Activated CD8-positive, alpha-beta memory T cell treated with anti-CD3 and anti-CD28 coated beads, Interleukin-2, amount 10 ng/mL, durations not matched to agents 7 days and 5 days (primary cell): ENCODE measurements around the gene NECTIN2. TPM values are rescaled to one million over a fixed set of nuclear protein-coding genes. Genes with fewer than 3 reads are reported as not detected.
"Not testable (repeated sequence)": the region's sequence is repeated elsewhere in the genome, so short reads cannot be mapped to it uniquely, and the experiment has no call there.

Experiments used
- ATAC-seq: fragments of 150-1000 bp; cut with Tn5 transposase; one replicate; pipeline ENCODE4 v1.10.0; 2021; ENCODE audit warnings: moderate library complexity
- CTCF ChIA-PET: fragments of 350-600 bp; sonication (Branson Sonifier 250); formaldehyde crosslinking; loops from one replicate; lab custom pipeline; 2021; ENCODE audit warnings: antibody characterized with exemption; lab: Charles Lee
- DNase-seq: peaks from one replicate; pipeline ENCODE4 v3.0.0-alpha.2; 2020
- H3K27ac Mint-ChIP-seq: one replicate; pipeline ENCODE4 v1.8.0; 2021; ENCODE audit warnings: mild to moderate bottlenecking, mixed read lengths
- H3K27me3 Mint-ChIP-seq: one replicate; pipeline ENCODE4 v1.8.0; 2021; ENCODE audit warnings: mixed read lengths
- H3K36me3 Mint-ChIP-seq: one replicate; pipeline ENCODE4 v1.8.0; 2021; ENCODE audit warnings: mild to moderate bottlenecking, mixed read lengths
- H3K4me1 Mint-ChIP-seq: one replicate; pipeline ENCODE4 v1.8.0; 2021; ENCODE audit warnings: mixed read lengths
- H3K4me3 Mint-ChIP-seq: one replicate; pipeline ENCODE4 v1.8.0; 2021; ENCODE audit warnings: mild to moderate bottlenecking, moderate library complexity, mixed read lengths
- H3K9me3 Mint-ChIP-seq: one replicate; pipeline ENCODE4 v1.8.0; 2022; ENCODE audit warnings: low read depth, mixed read lengths
- total RNA-seq, 2 experiments: library from RNA; stranded (reverse); gene quantifications; one replicate each; pipeline ENCODE4 v1.2.3, GENCODE V29; 2021

NECTIN2 gene
- total RNA-seq, 2 experiments from 2014 or later: 0.49 to 0.67 TPM

DNA sequence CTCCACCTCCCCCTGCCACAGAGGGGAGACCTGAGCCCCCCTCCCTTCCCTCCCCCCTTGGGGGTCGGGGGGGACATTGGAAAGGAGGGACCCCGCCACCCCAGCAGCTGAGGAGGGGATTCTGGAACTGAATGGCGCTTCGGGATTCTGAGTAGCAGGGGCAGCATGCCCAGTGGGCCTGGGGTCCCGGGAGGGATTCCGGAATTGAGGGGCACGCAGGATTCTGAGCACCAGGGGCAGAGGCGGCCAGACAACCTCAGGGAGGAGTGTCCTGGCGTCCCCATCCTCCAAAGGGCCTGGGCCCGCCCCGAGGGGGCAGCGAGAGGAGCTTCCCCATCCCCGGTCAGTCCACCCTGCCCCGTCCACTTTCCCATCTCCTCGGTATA is 57.1 kb downstream of the NECTIN2 start:
- Mint-ChIP-seq H3K36me3 (peaks cover under 1% of the 10 kb centered on the region), H3K9me3 (no peaks in the 10 kb centered on the region)
- no peak for ATAC-seq

DNA sequence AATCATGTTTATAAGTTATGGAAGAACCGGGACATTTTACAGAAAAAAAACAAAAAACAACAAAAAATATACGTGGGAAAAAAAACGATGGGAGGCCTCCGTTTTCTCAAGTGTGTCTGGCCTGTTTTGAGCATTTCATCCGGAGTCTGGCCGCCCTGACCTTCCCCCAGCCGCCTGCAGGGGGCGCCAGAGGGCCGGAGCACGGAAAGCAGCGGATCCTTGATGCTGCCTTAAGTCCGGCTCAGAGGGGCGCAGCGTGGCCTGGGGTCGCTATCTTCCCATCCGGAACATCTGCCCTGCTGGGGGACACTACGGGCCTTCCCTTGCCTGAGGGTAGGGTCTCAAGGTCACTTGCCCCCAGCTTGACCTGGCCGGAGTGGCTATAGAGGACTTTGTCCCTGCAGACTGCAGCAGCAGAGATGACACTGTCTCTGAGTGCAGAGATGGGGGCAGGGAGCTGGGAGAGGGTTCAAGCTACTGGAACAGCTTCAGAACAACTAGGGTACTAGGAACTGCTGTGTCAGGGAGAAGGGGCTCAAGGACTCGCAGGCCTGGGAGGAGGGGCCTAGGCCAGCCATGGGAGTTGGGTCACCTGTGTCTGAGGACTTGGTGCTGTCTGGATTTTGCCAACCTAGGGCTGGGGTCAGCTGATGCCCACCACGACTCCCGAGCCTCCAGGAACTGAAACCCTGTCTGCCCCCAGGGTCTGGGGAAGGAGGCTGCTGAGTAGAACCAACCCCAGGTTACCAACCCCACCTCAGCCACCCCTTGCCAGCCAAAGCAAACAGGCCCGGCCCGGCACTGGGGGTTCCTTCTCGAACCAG is 57.7 kb downstream of the NECTIN2 start:
- Mint-ChIP-seq H3K36me3 (no peaks in the 10 kb centered on the region), H3K4me3 (no peak overlapping the region), H3K27ac (no peak overlapping the region), H3K9me3 (no peaks in the 10 kb centered on the region), H3K27me3 (peaks cover 17% of the 10 kb centered on the region), H3K4me1 (peaks cover 8% of the 10 kb centered on the region)
- CTCF ChIA-PET: interaction anchor here (0.7 to 2.5 kb wide), 13 partner anchors 9 to 281 kb away, joined by 3 to 13 read pairs (median 4); partner anchors contain the start of genes BLOC1S3, CLPTM1 and TOMM40
- DNase-seq (peak; percentile 79), ATAC-seq (peak; percentile 65)

More for the DNA sequence above, 57.1 kb downstream of the NECTIN2 start:
- no peak for DNase-seq
- Mint-ChIP-seq H3K4me3 (no peak overlapping the region), H3K27me3 (peaks cover 17% of the 10 kb centered on the region), H3K4me1 (peaks cover 8% of the 10 kb centered on the region), H3K27ac (no peak overlapping the region)
- CTCF ChIA-PET: interaction anchor here (1.0 to 2.5 kb wide), 10 partner anchors 8 to 282 kb away, joined by 3 to 13 read pairs (median 4); partner anchors contain the start of genes BLOC1S3, CLPTM1 and TOMM40

DNA sequence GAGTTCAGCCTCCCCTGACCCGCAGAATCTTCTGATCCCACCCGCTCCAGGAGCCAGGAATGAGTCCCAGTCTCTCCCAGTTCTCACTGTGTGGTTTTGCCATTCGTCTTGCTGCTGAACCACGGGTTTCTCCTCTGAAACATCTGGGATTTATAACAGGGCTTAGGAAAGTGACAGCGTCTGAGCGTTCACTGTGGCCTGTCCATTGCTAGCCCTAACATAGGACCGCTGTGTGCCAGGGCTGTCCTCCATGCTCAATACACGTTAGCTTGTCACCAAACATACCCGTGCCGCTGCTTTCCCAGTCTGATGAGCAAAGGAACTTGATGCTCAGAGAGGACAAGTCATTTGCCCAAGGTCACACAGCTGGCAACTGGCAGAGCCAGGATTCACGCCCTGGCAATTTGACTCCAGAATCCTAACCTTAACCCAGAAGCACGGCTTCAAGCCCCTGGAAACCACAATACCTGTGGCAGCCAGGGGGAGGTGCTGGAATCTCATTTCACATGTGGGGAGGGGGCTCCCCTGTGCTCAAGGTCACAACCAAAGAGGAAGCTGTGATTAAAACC is 58.4 kb downstream of the NECTIN2 start:
- no peak overlapping the region for H3K4me3 Mint-ChIP-seq
- peaks cover 8% of the 10 kb centered on the region for H3K4me1 Mint-ChIP-seq
- no peak overlapping the region for H3K27ac Mint-ChIP-seq
- no peaks in the 10 kb centered on the region for H3K36me3 Mint-ChIP-seq
- ATAC-seq (no peak), DNase-seq (no peak)
- CTCF ChIA-PET: interaction anchor here (0.7 to 2.5 kb wide), 14 partner anchors 9 to 281 kb away, joined by 3 to 13 read pairs (median 4); partner anchors contain the start of genes CLPTM1 and TOMM40
- H3K9me3 Mint-ChIP-seq: no peaks in the 10 kb centered on the region
- peaks cover 17% of the 10 kb centered on the region for H3K27me3 Mint-ChIP-seq

DNA sequence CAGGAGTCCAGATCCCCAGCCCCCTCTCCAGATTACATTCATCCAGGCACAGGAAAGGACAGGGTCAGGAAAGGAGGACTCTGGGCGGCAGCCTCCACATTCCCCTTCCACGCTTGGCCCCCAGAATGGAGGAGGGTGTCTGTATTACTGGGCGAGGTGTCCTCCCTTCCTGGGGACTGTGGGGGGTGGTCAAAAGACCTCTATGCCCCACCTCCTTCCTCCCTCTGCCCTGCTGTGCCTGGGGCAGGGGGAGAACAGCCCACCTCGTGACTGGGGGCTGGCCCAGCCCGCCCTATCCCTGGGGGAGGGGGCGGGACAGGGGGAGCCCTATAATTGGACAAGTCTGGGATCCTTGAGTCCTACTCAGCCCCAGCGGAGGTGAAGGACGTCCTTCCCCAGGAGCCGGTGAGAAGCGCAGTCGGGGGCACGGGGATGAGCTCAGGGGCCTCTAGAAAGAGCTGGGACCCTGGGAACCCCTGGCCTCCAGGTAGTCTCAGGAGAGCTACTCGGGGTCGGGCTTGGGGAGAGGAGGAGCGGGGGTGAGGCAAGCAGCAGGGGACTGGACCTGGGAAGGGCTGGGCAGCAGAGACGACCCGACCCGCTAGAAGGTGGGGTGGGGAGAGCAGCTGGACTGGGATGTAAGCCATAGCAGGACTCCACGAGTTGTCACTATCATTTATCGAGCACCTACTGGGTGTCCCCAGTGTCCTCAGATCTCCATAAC is 59.5 kb downstream of the NECTIN2 start, which contains the start of gene APOE:
APOE (plus strand) TSS at position 360 of the 724 bp plus-strand sequence. CDS start 829 bp downstream, outside the sequence.
- Mint-ChIP-seq H3K4me3 (peak within 1 kb of the TSS; percentile 9), H3K27ac (no peak within 1 kb of the TSS)
- no peak for ATAC-seq

DNA sequence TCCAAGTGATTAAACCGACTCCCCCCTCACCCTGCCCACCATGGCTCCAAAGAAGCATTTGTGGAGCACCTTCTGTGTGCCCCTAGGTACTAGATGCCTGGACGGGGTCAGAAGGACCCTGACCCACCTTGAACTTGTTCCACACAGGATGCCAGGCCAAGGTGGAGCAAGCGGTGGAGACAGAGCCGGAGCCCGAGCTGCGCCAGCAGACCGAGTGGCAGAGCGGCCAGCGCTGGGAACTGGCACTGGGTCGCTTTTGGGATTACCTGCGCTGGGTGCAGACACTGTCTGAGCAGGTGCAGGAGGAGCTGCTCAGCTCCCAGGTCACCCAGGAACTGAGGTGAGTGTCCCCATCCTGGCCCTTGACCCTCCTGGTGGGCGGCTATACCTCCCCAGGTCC is 61.5 kb downstream of the NECTIN2 start:
- ATAC-seq (no peak), DNase-seq (no peak)
- Mint-ChIP-seq H3K27me3 (peaks cover 25% of the 10 kb centered on the region), H3K4me3 (no peak overlapping the region), H3K9me3 (no peaks in the 10 kb centered on the region), H3K27ac (no peak overlapping the region), H3K36me3 (no peaks in the 10 kb centered on the region), H3K4me1 (peaks cover 8% of the 10 kb centered on the region)
- CTCF ChIA-PET: no interaction called here

More for the DNA sequence above, 59.5 kb downstream of the NECTIN2 start, which contains the start of gene APOE:
- Mint-ChIP-seq H3K27me3 (peaks cover 17% of the 10 kb centered on the region), H3K4me1 (peaks cover 8% of the 10 kb centered on the region), H3K9me3 (no peaks in the 10 kb centered on the region), H3K36me3 (no peaks in the 10 kb centered on the region)
- CTCF ChIA-PET: interaction anchor here (1.0 kb wide), 2 partner anchors 20 to 47 kb away, joined by 3 to 4 read pairs; no protein-coding TSS in a partner anchor
- DNase-seq: no peak

DNA sequence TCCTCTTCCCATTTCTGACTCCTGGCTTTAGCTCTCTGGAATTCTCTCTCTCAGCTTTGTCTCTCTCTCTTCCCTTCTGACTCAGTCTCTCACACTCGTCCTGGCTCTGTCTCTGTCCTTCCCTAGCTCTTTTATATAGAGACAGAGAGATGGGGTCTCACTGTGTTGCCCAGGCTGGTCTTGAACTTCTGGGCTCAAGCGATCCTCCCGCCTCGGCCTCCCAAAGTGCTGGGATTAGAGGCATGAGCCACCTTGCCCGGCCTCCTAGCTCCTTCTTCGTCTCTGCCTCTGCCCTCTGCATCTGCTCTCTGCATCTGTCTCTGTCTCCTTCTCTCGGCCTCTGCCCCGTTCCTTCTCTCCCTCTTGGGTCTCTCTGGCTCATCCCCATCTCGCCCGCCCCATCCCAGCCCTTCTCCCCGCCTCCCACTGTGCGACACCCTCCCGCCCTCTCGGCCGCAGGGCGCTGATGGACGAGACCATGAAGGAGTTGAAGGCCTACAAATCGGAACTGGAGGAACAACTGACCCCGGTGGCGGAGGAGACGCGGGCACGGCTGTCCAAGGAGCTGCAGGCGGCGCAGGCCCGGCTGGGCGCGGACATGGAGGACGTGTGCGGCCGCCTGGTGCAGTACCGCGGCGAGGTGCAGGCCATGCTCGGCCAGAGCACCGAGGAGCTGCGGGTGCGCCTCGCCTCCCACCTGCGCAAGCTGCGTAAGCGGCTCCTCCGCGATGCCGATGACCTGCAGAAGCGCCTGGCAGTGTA is 62.2 kb downstream of the NECTIN2 start:
- Mint-ChIP-seq H3K4me1 (peaks cover 8% of the 10 kb centered on the region), H3K36me3 (no peaks in the 10 kb centered on the region), H3K4me3 (no peak overlapping the region), H3K27ac (no peak overlapping the region), H3K9me3 (no peaks in the 10 kb centered on the region), H3K27me3 (peaks cover 29% of the 10 kb centered on the region)
- DNase-seq (no peak), ATAC-seq (no peak)
- CTCF ChIA-PET: no interaction called here

DNA sequence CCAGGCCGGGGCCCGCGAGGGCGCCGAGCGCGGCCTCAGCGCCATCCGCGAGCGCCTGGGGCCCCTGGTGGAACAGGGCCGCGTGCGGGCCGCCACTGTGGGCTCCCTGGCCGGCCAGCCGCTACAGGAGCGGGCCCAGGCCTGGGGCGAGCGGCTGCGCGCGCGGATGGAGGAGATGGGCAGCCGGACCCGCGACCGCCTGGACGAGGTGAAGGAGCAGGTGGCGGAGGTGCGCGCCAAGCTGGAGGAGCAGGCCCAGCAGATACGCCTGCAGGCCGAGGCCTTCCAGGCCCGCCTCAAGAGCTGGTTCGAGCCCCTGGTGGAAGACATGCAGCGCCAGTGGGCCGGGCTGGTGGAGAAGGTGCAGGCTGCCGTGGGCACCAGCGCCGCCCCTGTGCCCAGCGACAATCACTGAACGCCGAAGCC is 62.8 kb downstream of the NECTIN2 start:
- Mint-ChIP-seq H3K4me1 (peaks cover 11% of the 10 kb centered on the region), H3K27ac (no peak overlapping the region)

DNA sequence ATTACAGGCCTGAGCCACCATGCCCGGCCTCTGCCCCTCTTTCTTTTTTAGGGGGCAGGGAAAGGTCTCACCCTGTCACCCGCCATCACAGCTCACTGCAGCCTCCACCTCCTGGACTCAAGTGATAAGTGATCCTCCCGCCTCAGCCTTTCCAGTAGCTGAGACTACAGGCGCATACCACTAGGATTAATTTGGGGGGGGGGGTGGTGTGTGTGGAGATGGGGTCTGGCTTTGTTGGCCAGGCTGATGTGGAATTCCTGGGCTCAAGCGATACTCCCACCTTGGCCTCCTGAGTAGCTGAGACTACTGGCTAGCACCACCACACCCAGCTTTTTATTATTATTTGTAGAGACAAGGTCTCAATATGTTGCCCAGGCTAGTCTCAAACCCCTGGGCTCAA is 63.7 kb downstream of the NECTIN2 start:
- Mint-ChIP-seq H3K4me1 (peaks cover 18% of the 10 kb centered on the region), H3K4me3 (no peak overlapping the region), H3K36me3 (no peaks in the 10 kb centered on the region), H3K27ac (no peak overlapping the region), H3K9me3 (no peaks in the 10 kb centered on the region), H3K27me3 (peaks cover 42% of the 10 kb centered on the region)
- CTCF ChIA-PET: interaction anchor here (0.8 kb wide), 1 partner anchor 11 kb away, joined by 3 read pairs; no protein-coding TSS in a partner anchor
- no peak for DNase-seq
- ATAC-seq: no peak

More for the DNA sequence above, 62.8 kb downstream of the NECTIN2 start:
- ATAC-seq (no peak), DNase-seq (no peak)
- CTCF ChIA-PET: no interaction called here
- no peak overlapping the region for H3K4me3 Mint-ChIP-seq
- no peaks in the 10 kb centered on the region for H3K36me3 Mint-ChIP-seq
- peaks cover 34% of the 10 kb centered on the region for H3K27me3 Mint-ChIP-seq
- no peaks in the 10 kb centered on the region for H3K9me3 Mint-ChIP-seq

DNA sequence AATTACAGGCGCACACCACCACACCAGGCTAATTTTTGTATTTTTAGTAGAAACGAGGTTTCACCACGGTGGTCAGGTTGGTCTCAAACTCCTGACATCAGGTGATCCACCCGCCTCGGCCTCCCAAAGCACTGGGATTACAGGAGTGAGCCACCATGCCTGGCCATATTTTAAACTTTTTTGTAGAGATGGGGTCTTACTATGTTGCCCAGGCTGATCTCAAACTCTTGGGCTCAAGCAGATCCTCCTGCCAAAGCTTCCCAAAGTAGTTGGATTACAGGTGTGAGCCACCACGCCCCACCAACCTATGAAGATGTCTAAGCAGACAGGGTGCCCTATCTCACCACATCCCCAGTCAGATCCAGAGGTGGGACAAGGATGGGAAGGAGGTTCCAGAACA is 65.8 kb downstream of the NECTIN2 start:
- not testable (repeated sequence) for H3K27ac Mint-ChIP-seq, ATAC-seq, H3K9me3 Mint-ChIP-seq, DNase-seq, H3K36me3 Mint-ChIP-seq, H3K4me3 Mint-ChIP-seq
- peaks cover 14% of the 10 kb centered on the region for H3K4me1 Mint-ChIP-seq
- CTCF ChIA-PET: interaction anchor here (1.1 kb wide), 1 partner anchor 43 kb away, joined by 3 read pairs; the partner anchor contains the start of gene CLPTM1
- H3K27me3 Mint-ChIP-seq: peaks cover 27% of the 10 kb centered on the region

DNA sequence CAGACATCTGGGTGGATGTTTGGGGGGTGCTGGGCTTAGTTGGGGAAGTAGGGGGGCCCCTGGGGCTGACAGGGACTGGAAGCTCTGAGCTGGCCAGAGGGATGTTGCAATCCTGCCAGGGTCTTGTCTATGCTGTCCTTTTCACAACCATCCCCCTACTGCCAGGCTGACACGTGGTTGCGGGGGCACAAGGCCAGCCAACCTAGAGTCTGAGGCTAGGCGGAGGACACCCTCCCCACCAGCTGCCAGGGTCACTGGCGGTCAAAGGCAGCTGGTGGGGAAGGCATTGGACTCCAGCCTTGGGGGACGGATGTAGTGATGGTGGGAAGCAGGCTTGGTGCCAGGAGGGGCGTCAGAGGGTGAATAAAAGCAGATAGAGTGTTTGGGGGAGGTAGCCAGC is 66.8 kb downstream of the NECTIN2 start:
- H3K27ac Mint-ChIP-seq: no peak overlapping the region
- H3K4me1 Mint-ChIP-seq: peaks cover 14% of the 10 kb centered on the region
- H3K27me3 Mint-ChIP-seq: peaks cover 26% of the 10 kb centered on the region
- no peak overlapping the region for H3K4me3 Mint-ChIP-seq
- ATAC-seq (no peak), DNase-seq (no peak)
- H3K9me3 Mint-ChIP-seq: no peaks in the 10 kb centered on the region
- no peaks in the 10 kb centered on the region for H3K36me3 Mint-ChIP-seq
- CTCF ChIA-PET: interaction anchor here (1.6 kb wide), 1 partner anchor 9 kb away, joined by 3 read pairs; no protein-coding TSS in a partner anchor

DNA sequence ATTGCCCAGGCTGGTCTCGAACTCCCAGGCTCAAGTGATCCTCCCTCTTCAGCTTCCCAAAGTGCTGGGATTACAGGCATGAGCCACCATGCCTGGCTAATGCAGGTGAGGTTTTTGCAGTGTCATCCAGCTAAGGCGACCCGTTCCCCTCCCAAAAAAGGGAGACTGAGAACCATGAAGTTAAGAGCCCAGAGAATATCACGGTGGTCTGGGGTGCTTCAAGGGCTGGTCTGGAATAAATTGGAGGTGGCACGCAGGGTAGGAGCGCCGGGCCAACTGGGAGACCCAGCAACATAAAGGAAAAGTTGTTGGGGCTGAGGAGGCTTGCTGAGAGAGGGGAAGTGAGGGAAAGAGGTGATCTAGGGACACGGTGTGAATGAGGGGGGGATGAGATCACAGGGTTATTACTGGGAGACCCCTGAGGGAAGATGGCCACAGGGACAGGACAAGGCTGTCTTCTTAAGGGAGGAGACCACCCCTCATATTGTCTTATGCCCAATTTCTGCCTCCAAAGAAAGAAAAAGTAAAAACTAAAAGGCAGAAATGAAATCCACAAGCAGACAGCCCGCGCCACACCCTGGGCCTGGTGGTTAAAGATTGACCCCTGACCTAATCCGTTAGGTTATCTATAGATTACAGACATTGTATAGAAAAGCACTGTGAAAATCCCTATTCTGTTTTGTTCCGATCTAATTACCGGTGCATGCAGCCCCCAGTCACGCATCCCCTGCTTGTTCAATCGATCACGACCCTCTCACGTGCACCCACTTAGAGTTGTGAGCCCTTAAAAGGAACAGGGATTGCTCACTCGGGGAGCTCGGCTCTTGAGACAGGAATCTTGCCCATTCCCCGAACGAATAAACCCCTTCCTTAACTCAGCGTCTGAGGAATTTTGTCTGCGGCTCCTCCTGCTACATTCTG is 67.7 kb downstream of the NECTIN2 start:
- Mint-ChIP-seq H3K4me3 (peak overlapping the region; percentile 83), H3K27me3 (peaks cover 26% of the 10 kb centered on the region), H3K4me1 (peaks cover 14% of the 10 kb centered on the region)
- not testable (repeated sequence) for H3K27ac Mint-ChIP-seq, H3K36me3 Mint-ChIP-seq, ATAC-seq, DNase-seq, H3K9me3 Mint-ChIP-seq
- CTCF ChIA-PET: interaction anchor here (1.6 kb wide), 1 partner anchor 10 kb away, joined by 3 read pairs; no protein-coding TSS in a partner anchor
